ENCODE measurements around the gene ERG28.

DNA sequence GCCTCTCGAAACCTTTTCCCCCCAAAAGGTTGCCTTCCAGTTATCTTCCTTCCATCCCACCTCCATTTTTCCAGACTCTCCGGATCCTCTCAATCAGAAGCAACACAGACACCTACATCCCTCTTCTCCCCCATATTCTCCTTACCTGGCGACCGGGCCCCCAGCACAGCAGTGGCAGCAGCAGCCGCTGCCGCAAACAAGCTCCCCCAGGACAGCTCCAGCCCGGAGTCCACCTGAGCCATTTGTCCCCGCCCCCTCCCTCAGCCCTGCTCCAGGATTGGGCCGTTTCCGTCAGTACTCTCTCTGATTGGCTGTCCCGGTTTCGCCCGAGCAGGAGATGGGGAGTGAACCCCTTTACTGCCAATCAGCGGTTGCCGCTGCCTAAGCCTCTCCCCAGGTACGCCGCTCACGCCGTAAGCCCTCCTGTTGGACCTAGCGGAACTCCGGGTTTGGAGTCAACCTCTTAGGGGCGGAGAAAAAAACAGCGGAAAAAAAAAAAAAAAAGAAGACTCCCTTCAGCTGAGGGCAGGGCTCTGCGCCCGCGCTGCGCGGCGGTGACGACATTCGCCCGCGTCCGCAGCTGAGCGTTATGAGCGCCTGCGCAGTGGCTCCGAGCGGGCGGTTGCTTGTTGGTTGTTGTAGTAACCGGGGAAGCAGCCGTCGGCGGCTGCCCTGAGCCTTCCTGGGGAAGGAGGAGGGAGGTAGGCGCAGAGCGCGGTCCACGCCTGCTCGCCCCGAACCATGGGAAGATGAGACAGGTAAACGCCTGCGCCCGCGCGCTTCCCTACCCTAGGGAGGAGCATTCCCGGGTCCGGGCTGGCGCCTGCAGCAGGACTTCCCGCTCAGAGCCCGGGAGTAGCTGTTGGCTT, at the start of gene ERG28, which contains the start of gene TTLL5:
- TF ChIP-seq, protein P1, sequence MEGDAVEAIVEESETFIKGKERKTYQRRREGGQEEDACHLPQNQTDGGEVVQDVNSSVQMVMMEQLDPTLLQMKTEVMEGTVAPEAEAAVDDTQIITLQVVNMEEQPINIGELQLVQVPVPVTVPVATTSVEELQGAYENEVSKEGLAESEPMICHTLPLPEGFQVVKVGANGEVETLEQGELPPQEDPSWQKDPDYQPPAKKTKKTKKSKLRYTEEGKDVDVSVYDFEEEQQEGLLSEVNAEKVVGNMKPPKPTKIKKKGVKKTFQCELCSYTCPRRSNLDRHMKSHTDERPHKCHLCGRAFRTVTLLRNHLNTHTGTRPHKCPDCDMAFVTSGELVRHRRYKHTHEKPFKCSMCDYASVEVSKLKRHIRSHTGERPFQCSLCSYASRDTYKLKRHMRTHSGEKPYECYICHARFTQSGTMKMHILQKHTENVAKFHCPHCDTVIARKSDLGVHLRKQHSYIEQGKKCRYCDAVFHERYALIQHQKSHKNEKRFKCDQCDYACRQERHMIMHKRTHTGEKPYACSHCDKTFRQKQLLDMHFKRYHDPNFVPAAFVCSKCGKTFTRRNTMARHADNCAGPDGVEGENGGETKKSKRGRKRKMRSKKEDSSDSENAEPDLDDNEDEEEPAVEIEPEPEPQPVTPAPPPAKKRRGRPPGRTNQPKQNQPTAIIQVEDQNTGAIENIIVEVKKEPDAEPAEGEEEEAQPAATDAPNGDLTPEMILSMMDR (IDR thresholded peaks at IDR 0.05) = peak in 2 of 4 experiments; percentile 4 to 17
- peak; percentile 45 to 63 for TF ChIP-seq POLR2A (IDR thresholded peaks at IDR 0.05)

Data from uterus (tissue), 2 donors.